Activated CD4-positive, CD25-positive, alpha-beta regulatory T cell (primary cell): ENCODE results near the gene SHANK1.
"Not testable (repeated sequence)": the region's sequence is repeated elsewhere in the genome, so short reads cannot be mapped to it uniquely, and the experiment has no call there.

ENCODE experiments used
- DNase-seq, 4 experiments: peaks; one replicate each; lab custom pipeline; 2025; lab: John Stamatoyannopoulos, UW

The SHANK1 gene

DNA sequence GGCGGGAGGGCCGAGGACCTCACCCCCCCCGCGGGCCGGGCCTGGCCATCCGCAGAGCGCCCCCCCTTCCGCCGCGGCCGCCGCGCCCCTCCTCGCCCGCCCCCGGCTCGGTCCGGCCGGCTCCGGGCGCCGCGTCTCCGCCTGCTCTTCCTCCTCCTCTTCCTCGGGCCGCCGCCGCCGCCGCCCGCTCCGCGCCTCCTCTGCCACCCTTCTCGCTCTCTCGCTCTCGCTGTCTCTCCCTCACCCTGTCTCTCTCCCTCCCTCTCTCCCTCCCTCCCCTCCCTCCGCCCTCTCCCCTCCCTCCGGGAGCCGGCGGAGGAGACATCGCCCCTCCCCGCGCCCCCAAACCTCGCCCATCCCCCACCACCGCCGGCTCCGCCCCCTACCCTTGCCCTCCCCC, at the start of gene SHANK1:
TSS of gene SHANK1 (minus strand) at position 237 of the 400 bp plus-strand sequence. CDS start 2,883 bp downstream, outside the sequence.
- no peak for DNase-seq

DNA sequence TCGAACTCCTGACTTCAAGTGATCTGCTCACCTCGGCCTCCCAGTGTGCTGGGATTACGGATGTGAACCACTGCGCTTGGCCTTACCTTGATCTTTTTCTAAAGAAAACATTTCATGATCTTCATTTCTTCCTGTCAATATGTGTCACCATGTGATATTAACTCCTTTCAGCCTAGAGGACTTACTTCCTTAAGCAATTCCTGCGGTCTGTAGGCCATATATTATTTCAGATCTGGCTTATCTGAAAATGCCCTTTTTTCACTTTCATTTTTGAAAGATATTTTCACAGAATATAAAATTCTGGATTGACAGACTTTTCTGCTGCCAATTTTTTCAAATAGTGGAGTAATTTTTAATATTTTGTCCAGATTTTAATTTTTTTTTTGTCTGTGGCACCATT, 48.7 kb upstream of the SHANK1 start:
- no peak for DNase-seq

GRCh38 chr19:50767263-50767662, 47.7 kb upstream of the SHANK1 start:
- DNase-seq, result not testable (repeated sequence)

DNA sequence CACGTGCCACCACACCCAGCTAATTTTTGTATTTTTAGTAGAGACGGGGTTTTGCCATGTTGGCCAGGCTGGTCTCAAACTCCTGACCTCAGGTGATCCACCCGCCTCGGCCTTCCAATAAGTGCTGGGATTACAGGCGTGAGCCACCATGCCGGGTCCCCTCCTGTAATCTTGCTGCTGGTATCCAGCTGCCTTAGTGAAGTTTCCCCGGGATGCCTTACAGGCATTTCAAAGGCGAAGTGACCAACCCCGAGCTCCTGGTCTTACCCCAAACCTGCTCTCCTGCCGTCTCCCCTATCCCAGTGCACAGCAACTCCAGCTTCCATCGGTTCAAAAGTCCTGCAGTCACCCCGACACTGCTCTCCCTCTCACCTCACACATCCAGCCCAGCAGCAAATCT, 47.1 kb upstream of the SHANK1 start:
- DNase-seq, result not testable (repeated sequence)

DNA sequence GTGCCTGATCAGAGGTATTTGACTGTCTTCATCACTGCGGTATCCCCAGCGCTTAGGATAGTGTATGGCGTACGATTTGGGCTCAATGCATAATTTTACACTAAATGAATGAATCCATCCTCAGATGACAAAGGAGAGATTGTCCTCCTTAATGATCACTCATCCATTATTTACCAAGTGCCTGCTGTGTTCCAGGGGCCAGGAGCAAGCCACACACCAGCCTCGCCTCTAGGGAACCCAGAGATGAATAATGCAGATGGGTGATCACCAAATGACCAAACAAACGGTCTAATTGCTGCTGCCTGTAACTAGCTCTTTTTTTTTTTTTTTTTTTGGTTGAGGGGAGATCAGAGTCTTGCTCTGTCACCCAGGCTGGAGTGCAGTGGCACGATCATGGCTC, 44.8 kb upstream of the SHANK1 start:
- DNase-seq, result no peak

- DNase-seq, result not testable (repeated sequence)
Observed at GRCh38 chr19:50763521-50763920, 43.9 kb upstream of the SHANK1 start.

GRCh38 chr19:50761501-50761900, 41.9 kb upstream of the SHANK1 start:
- not testable (repeated sequence) for DNase-seq

GRCh38 chr19:50759886-50760285, 40.3 kb upstream of the SHANK1 start:
- no peak for DNase-seq

DNA sequence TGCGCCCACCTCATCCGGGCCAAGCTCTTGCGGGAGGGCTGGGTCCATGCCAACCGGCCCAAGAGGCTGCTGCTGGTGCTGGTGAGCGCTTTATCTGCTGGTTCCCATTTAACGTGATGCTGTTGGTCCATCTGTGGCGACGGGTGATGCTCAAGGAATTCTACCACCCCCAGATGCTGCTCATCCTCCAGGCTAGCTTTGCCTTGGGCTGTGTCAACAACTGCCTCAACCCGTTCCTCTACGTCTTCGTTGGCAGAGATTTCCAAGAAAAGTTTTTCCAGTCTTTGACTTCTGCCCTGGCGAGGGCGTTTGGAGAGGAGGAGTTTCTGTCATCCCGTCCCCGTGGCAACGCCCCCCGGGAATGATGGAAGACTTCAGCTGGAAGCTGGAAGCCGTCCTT, 39.5 kb upstream of the SHANK1 start:
- not testable (repeated sequence) for DNase-seq

DNA sequence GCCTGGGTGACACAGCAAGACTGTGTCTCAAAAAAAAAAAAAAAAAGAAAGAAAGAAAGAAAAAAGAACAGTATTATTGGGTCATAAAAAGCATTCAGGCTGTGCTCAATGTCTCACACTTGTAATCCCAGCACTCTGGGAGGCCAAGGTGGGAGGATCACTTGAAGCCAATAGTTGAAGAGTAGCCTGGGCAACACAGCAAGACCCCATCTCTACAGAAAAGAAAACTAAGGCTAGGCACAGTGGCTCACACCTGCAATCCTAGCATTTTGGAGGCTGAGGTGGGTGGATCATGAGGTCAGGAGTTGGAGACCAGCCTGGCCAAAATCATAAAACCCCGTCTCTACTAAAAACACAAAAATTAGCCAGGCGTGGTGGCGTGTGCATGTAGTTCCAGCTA, 38.0 kb upstream of the SHANK1 start:
- DNase-seq, result not testable (repeated sequence)

GRCh38 chr19:50756244-50756643, 36.6 kb upstream of the SHANK1 start:
- not testable (repeated sequence) for DNase-seq

GRCh38 chr19:50753879-50754278, 34.3 kb upstream of the SHANK1 start:
- DNase-seq, result no peak

DNA sequence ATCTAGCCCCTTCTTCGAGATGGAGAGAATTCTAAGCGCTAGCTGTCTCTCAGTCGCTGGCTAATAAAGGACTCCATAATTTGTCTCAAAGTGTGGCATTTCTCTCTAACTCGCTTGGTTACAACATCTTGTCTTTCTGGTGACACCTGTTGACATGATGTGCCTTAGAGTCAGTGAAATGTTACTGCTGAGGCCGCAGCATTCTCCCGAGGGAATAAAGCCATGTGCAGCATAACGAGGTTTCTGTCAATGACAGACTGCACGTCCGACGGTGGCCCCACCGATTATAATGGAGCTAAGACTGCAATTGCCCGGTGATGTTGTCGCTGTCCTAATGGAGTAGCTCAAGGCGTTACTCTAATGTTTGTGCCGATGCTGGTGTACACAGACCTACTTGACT, 30.4 kb upstream of the SHANK1 start:
- DNase-seq, result no peak

GRCh38 chr19:50749490-50749889, 29.9 kb upstream of the SHANK1 start:
- DNase-seq, result no peak

GRCh38 chr19:50747141-50747540, 27.5 kb upstream of the SHANK1 start:
- not testable (repeated sequence) for DNase-seq

DNA sequence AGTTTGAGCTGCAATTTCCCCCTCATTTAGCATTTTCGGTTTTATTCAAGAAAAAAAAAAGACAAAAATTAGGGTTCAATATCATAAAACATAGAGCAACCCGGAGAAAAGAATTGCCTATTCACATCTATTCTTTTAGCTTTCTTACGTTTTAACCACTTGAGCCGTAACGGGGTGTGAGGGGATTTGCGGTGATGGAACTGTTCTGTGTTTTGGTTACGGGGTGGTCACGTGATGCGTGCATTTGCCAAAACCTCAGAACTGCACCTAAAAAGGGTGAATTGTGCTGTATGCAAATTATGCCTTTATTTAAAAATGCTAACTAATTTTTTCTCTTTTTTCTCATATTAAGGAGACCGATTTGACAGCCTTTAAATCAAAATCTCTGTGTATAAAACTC, 25.6 kb upstream of the SHANK1 start:
- no peak for DNase-seq

- no peak for DNase-seq
Observed at GRCh38 chr19:50743537-50743936, 23.9 kb upstream of the SHANK1 start.

GRCh38 chr19:50741179-50741933, 21.8 kb upstream of the SHANK1 start:
- DNase-seq, result no peak

DNA sequence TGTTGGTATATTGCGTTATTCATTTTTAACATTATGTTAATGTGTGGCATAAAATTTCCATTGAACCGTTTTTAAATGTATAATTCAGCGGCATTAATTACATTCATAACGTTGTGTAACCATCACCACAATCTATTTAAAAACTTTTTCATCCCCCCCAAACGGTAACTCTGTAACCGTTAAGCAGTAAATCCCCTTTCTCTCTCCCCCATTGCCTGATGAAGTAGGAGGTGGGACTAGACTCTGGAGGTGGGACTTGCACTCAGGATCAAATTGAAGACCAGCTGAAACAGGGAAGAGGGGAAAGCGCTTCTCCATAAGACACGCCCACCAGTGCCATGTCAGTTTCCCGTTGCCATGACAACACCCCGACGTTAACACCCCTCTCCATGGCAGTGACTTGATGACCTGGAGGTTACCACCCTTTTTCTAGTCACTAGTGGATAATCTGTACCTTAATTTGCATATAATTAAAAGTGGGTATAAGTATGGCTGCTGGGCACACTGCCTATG, 20.4 kb upstream of the SHANK1 start:
- no peak for DNase-seq

- no peak for DNase-seq
Observed at GRCh38 chr19:50739132-50739913, 19.7 kb upstream of the SHANK1 start.

DNA sequence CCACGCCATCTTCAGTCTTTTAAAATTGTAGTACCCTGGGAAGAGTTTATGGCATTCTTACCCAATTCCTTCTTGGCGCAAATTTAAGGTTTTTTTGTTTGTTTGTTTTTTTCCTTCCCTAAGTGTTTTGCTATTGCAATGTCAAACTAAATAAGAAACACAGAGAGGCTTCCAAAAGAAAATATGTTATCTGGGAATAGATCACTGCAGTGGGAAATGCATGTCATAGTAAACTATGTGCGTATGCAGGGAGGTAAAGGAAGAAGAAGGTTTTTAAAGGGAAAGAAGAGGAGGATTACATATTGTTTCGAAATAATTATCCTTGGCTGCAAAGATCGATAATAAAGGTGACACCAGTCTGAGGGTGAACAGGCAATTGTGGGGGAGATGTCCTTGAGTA, 16.7 kb upstream of the SHANK1 start:
- no peak for DNase-seq

GRCh38 chr19:50735869-50736268, 16.3 kb upstream of the SHANK1 start:
- no peak for DNase-seq

GRCh38 chr19:50729894-50730293, 10.3 kb upstream of the SHANK1 start:
- DNase-seq, result no peak
